ENCODE data around the gene ZC2HC1C.

DNA sequence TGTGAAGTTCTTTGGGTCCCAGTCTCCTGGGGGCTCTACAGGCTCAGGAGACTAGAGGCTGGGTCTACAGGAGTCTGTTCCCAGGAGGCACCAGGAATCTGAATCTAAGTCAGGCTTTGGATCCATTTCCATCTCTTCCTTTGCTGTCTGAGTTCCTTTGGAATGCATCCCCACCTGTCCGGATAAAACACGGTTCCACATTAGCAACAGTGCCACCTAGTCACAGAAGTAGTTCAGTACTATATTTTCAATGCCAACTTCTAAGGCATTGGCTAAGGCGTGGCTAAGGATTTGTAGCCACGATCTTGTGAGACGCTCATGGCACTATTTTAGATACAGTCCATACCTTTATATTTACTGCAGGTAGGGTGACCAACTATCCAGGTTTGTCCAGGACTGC, 15.1 kb downstream of the ZC2HC1C start:
- peak; percentile 50 for TF ChIP-seq CTCF (IDR thresholded peaks at IDR 0.05)
- no peak for TF ChIP-seq REST (IDR thresholded peaks at IDR 0.05; ENCODE audit: insufficient read depth in 1 of 2, low read depth in 2 of 2, low read length in 1 of 2)
- TF ChIP-seq POLR2AphosphoS5 (IDR thresholded peaks at IDR 0.05; ENCODE audit: low read depth, low read length), result no peak
- no peak for TF ChIP-seq SIN3A (IDR thresholded peaks at IDR 0.05; ENCODE audit: borderline replicate concordance, insufficient read depth, low read depth, low read length)

Measured in Panc1 (cell line).